ENCODE data around the gene DNAJC5G.

DNA sequence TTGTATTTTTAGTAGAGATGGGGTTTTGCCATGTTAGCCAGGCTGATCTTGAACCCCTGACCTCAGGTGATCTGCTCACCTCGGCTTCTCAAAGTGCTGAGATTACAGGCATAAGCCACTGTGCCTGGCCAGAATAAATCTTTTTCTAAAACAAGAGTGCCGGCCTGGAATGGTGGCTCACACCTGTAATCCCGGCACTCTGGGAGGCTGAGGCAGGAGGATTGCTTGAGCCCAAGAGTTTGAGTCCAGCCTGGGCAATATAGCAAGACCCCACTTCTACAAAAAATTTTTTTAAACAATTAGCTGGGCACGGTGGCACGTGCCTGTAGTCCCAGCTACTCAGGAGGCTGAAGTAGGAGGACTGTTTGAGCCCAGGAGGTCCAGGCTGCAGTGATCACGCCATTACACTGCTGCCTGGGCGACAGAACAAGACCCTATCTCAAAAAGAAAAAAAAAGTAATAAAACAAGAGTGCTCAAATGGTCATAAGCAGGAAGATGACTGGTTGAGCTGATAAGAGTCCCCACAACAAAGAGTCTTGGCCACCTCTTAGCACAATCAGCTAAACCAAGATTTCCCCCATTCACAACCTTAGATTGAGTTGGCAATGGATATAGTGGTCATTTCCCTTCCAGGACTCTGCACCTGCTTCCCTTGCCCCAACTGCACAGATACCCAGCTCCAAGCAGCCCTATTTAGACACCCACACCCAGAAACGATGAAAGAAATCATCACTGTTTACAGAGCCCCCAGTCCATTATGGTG, 38.8 kb downstream of the DNAJC5G start:
- TF ChIP-seq POLR2AphosphoS5 (IDR thresholded peaks at IDR 0.05; ENCODE audit: low read depth, low read length), result no peak
- TF ChIP-seq POLR2A (IDR thresholded peaks at IDR 0.05; ENCODE audit: low read depth, low read length), result no peak
- no peak for TF ChIP-seq TAF1 (IDR thresholded peaks at IDR 0.05; ENCODE audit: low read depth, low read length)

All from GM12891 (cell line).